Osteocyte (in vitro differentiated cells): ENCODE results near the gene ZDHHC11B. TPM values are rescaled to one million over a fixed set of nuclear protein-coding genes. Genes with fewer than 3 reads are reported as not detected.
"Not testable (repeated sequence)": the region's sequence is repeated elsewhere in the genome, so short reads cannot be mapped to it uniquely, and the experiment has no call there.

Experiments
- DNase-seq: peaks from one replicate; pipeline ENCODE4 v3.0.0; 2021; ENCODE audit warnings: mixed read lengths; ENCODE audit not compliant: unreplicated experiment; ENCODE audit errors: extremely low spot score
- H3K27ac Mint-ChIP-seq: one replicate; pipeline ENCODE4 v1.8.0; 2021; ENCODE audit warnings: mild to moderate bottlenecking, mixed read lengths; ENCODE audit not compliant: unreplicated experiment
- H3K27me3 Mint-ChIP-seq: one replicate; pipeline ENCODE4 v1.8.0; 2021; ENCODE audit warnings: mixed read lengths; ENCODE audit not compliant: unreplicated experiment
- H3K36me3 Mint-ChIP-seq: one replicate; pipeline ENCODE4 v1.8.0; 2021; ENCODE audit warnings: mixed read lengths; ENCODE audit not compliant: unreplicated experiment
- H3K4me1 Mint-ChIP-seq: one replicate; pipeline ENCODE4 v1.8.0; 2021; ENCODE audit warnings: mixed read lengths; ENCODE audit not compliant: unreplicated experiment
- H3K4me3 Mint-ChIP-seq: one replicate; pipeline ENCODE4 v1.8.0; 2021; ENCODE audit warnings: mild to moderate bottlenecking, moderate library complexity, mixed read lengths; ENCODE audit not compliant: unreplicated experiment
- H3K9me3 Mint-ChIP-seq: one replicate; pipeline ENCODE4 v1.8.0; 2021; ENCODE audit warnings: mixed read lengths; ENCODE audit not compliant: unreplicated experiment
- total RNA-seq: library from RNA; stranded (reverse); gene quantifications from 2 replicates; pipeline ENCODE4 v1.2.1, GENCODE V29; 2021

Gene ZDHHC11B
- total RNA-seq, 1 donor from 2014 or later: not detected

GRCh38 chr5:708848-709517 is 75.5 kb downstream of the ZDHHC11B start:
- DNase-seq, H3K4me1 Mint-ChIP-seq, H3K4me3 Mint-ChIP-seq, H3K36me3 Mint-ChIP-seq, H3K9me3 Mint-ChIP-seq, H3K27me3 Mint-ChIP-seq, H3K27ac Mint-ChIP-seq: not testable (repeated sequence)

GRCh38 chr5:708374-708773 is 76.2 kb downstream of the ZDHHC11B start:
- not testable (repeated sequence) for DNase-seq, H3K36me3 Mint-ChIP-seq, H3K27ac Mint-ChIP-seq, H3K4me3 Mint-ChIP-seq, H3K9me3 Mint-ChIP-seq, H3K27me3 Mint-ChIP-seq, H3K4me1 Mint-ChIP-seq

- not testable (repeated sequence) for DNase-seq, H3K4me3 Mint-ChIP-seq, H3K9me3 Mint-ChIP-seq, H3K36me3 Mint-ChIP-seq, H3K4me1 Mint-ChIP-seq, H3K27ac Mint-ChIP-seq
- peaks cover 20% of the 10 kb centered on the region for H3K27me3 Mint-ChIP-seq
Measured at GRCh38 chr5:706127-706526, 78.4 kb downstream of the ZDHHC11B start.

- not testable (repeated sequence) for H3K27ac Mint-ChIP-seq, DNase-seq, H3K4me3 Mint-ChIP-seq, H3K36me3 Mint-ChIP-seq, H3K9me3 Mint-ChIP-seq, H3K4me1 Mint-ChIP-seq
- H3K27me3 Mint-ChIP-seq: peaks cover 34% of the 10 kb centered on the region
Measured at GRCh38 chr5:696753-697702, 87.5 kb downstream of the ZDHHC11B start.

GRCh38 chr5:696191-696590 is 88.3 kb downstream of the ZDHHC11B start:
- peaks cover 26% of the 10 kb centered on the region for H3K27me3 Mint-ChIP-seq
- H3K4me3 Mint-ChIP-seq, DNase-seq, H3K27ac Mint-ChIP-seq, H3K36me3 Mint-ChIP-seq, H3K4me1 Mint-ChIP-seq, H3K9me3 Mint-ChIP-seq: not testable (repeated sequence)

GRCh38 chr5:695475-695874 is 89.1 kb downstream of the ZDHHC11B start:
- not testable (repeated sequence) for H3K36me3 Mint-ChIP-seq, H3K27ac Mint-ChIP-seq, H3K4me3 Mint-ChIP-seq, DNase-seq, H3K4me1 Mint-ChIP-seq, H3K9me3 Mint-ChIP-seq
- peaks cover 19% of the 10 kb centered on the region for H3K27me3 Mint-ChIP-seq

GRCh38 chr5:694042-694431 is 90.5 kb downstream of the ZDHHC11B start:
- H3K27ac Mint-ChIP-seq, H3K36me3 Mint-ChIP-seq, DNase-seq, H3K4me3 Mint-ChIP-seq, H3K4me1 Mint-ChIP-seq, H3K9me3 Mint-ChIP-seq: not testable (repeated sequence)
- peaks cover 10% of the 10 kb centered on the region for H3K27me3 Mint-ChIP-seq

GRCh38 chr5:693271-694041 is 91.1 kb downstream of the ZDHHC11B start, which contains the start of gene TPPP:
TPPP (minus strand) TSS chr5:693352; CDS start chr5:678060, 15,292 bp downstream.
- not testable (repeated sequence) for H3K27me3 Mint-ChIP-seq, H3K9me3 Mint-ChIP-seq, H3K4me3 Mint-ChIP-seq, H3K36me3 Mint-ChIP-seq, H3K27ac Mint-ChIP-seq, H3K4me1 Mint-ChIP-seq
- DNase-seq: peak; percentile 87

- H3K27me3 Mint-ChIP-seq, DNase-seq, H3K9me3 Mint-ChIP-seq, H3K36me3 Mint-ChIP-seq, H3K27ac Mint-ChIP-seq, H3K4me1 Mint-ChIP-seq, H3K4me3 Mint-ChIP-seq: not testable (repeated sequence)
Measured at GRCh38 chr5:692529-693041, 91.9 kb downstream of the ZDHHC11B start.
